HCT116 (cell line): Measurements from ENCODE around the gene UCP2. TPM values are rescaled to one million over a fixed set of nuclear protein-coding genes. Genes with fewer than 3 reads are reported as not detected.

ENCODE experiments used
- ATAC-seq: fragments of 200-7000 bp; cut with Tn5 transposase; 2 replicates; pipeline ENCODE4 v1.9.1; 2020; ENCODE audit warnings: mild to moderate bottlenecking, moderate library complexity
- BruUV-seq: library from RNA; stranded (reverse); fragments of 400-500 nt; replicated peaks from 2 replicates; lab custom pipeline; 2021; lab: Mats Ljungman, UMichigan
- CTCF ChIA-PET: fragments of 300-600 bp; sonication (Branson Sonifier 250); formaldehyde crosslinking; loops from one replicate; lab custom pipeline; 2021; ENCODE audit warnings: antibody characterized with exemption; lab: Charles Lee
- POLR2A ChIA-PET: fragments of 300-600, 350-600 bp; sonication (Branson Sonifier 250); formaldehyde crosslinking; loops from one replicate; lab custom pipeline; 2021; ENCODE audit warnings: antibody characterized with exemption; lab: Charles Lee
- RAD21 ChIA-PET, 2 experiments: fragments of 300-600 bp; sonication (Branson Sonifier 250); formaldehyde crosslinking; loops; one replicate each; lab custom pipeline; 2023; ENCODE audit warnings: low total read pairs in 2 of 2; ENCODE audit not compliant: uncharacterized antibody in 2 of 2, unreplicated experiment in 2 of 2, low non-redundant PET in 1 of 2; lab: Charles Lee
- DNase-seq: peaks from one replicate; pipeline ENCODE4 v3.0.0-alpha.2; 2010; ENCODE audit warnings: low read depth, low spot score
- H2AFZ ChIP-seq: fragments of 200-600 bp; shearing (Covaris generic), sonication (generic); 2 replicates; pipeline ENCODE4 v1.6.1; 2017; ENCODE audit warnings: low read depth, mixed run types, mixed read lengths, antibody characterized with exemption, low read length; ENCODE audit not compliant: poor library complexity, severe bottlenecking
- H3K27ac ChIP-seq: 2 replicates; pipeline ENCODE4 v1.5.1; 2012; ENCODE audit warnings: low read depth, low read length
- H3K27me3 ChIP-seq: fragments of 200-600 bp; sonication (generic); 2 replicates; pipeline ENCODE4 v1.6.1; 2016; ENCODE audit warnings: mixed run types, low read length, mixed read lengths; ENCODE audit not compliant: insufficient read depth
- H3K36me3 ChIP-seq, 2 experiments: fragments of 200-500 bp in 1 of 2; fragments of 200-600 bp in 1 of 2; sonication (Bioruptor generic) in 1 of 2; sonication (generic) in 1 of 2; 2 replicates each; pipeline versions ENCODE4 v1.5.1 to v1.6.1; 2014 to 2016; ENCODE audit warnings: low read length in 2 of 2, inconsistent platforms in 1 of 2, mixed read lengths in 1 of 2, mixed run types in 1 of 2; ENCODE audit not compliant: insufficient read depth in 2 of 2, control insufficient read depth in 1 of 2
- H3K4me1 ChIP-seq, 2 experiments: fragments of 200-600 bp in 1 of 2; sonication (generic) in 1 of 2; 2 replicates each; pipeline versions ENCODE4 v1.5.1 to v1.6.1; 2012 to 2017; ENCODE audit warnings: low read length in 2 of 2, inconsistent platforms in 1 of 2, mild to moderate bottlenecking in 1 of 2, mixed read lengths in 1 of 2, mixed run types in 1 of 2, moderate library complexity in 1 of 2; ENCODE audit not compliant: insufficient read depth in 2 of 2, control insufficient read depth in 1 of 2
- H3K4me2 ChIP-seq: fragments of 200-600 bp; sonication (generic); 2 replicates; pipeline ENCODE4 v1.6.1; 2017; ENCODE audit warnings: mixed run types, low read length, mixed read lengths
- H3K4me3 ChIP-seq, 2 experiments: fragments of 200-600 bp in 1 of 2; sonication (generic) in 1 of 2; replicated peaks in 1 of 2; 2 replicates each; pipeline ENCODE4 v1.5.1; 2011 to 2016; ENCODE audit warnings: low read length in 2 of 2, control low read depth in 1 of 2, low read depth in 1 of 2, mild to moderate bottlenecking in 1 of 2, mixed read lengths in 1 of 2, mixed run types in 1 of 2
- H3K79me2 ChIP-seq: fragments of 200-600 bp; sonication (generic); 2 replicates; pipeline ENCODE4 v1.6.1; 2017; ENCODE audit warnings: mild to moderate bottlenecking, mixed run types, low read length, moderate library complexity, mixed read lengths; ENCODE audit not compliant: insufficient read depth
- H3K9ac ChIP-seq: fragments of 200-600 bp; sonication (generic); 2 replicates; pipeline ENCODE4 v1.6.1; 2016; ENCODE audit warnings: low read length, mixed read lengths
- H3K9me2 ChIP-seq: fragments of 200-600 bp; sonication (generic), shearing (Covaris generic); 2 replicates; pipeline ENCODE4 v1.6.1; 2017; ENCODE audit warnings: mixed run types, mild to moderate bottlenecking, moderate library complexity; ENCODE audit not compliant: insufficient read depth
- H3K9me3 ChIP-seq, 2 experiments: fragments of 200-500 bp in 1 of 2; fragments of 200-600 bp in 1 of 2; sonication (Bioruptor generic) in 1 of 2; sonication (generic) in 1 of 2; 2 replicates each; pipeline ENCODE4 v1.6.1; 2014 to 2017; ENCODE audit warnings: low read length in 2 of 2, mixed read lengths in 2 of 2, inconsistent platforms in 1 of 2, low read depth in 1 of 2, mild to moderate bottlenecking in 1 of 2, mixed run types in 1 of 2, moderate library complexity in 1 of 2; ENCODE audit not compliant: control insufficient read depth in 1 of 2, insufficient read depth in 1 of 2
- H4K20me1 ChIP-seq: fragments of 200-600 bp; sonication (generic), shearing (Covaris generic); 2 replicates; pipeline ENCODE4 v1.6.1; 2017; ENCODE audit warnings: mixed run types, mild to moderate bottlenecking, moderate library complexity; ENCODE audit not compliant: insufficient read depth
- CBX3 ChIP-seq: IDR thresholded peaks from 2 replicates; pipeline ENCODE4 v1.6.1; 2012; ENCODE audit warnings: low read depth
- EGR1 ChIP-seq: IDR thresholded peaks from 2 replicates; pipeline ENCODE4 v1.6.1; 2012; ENCODE audit warnings: low read depth
- ELF1 ChIP-seq: IDR thresholded peaks from 2 replicates; pipeline ENCODE4 v1.6.1; 2012; ENCODE audit warnings: low read depth, borderline replicate concordance
- EZH2 ChIP-seq: fragments of 200-600 bp; sonication (generic); IDR thresholded peaks from 2 replicates; pipeline ENCODE4 v1.6.1; 2017; ENCODE audit warnings: antibody characterized with exemption, mixed run types
- EZH2phosphoT487 ChIP-seq: fragments of 200-600 bp; IDR thresholded peaks from 2 replicates; pipeline ENCODE4 v1.6.1; 2018; ENCODE audit warnings: antibody characterized with exemption, borderline replicate concordance
- FOSL1 ChIP-seq: IDR thresholded peaks from 2 replicates; pipeline ENCODE4 v1.6.1; 2012; ENCODE audit warnings: low read depth
- JUND ChIP-seq: IDR thresholded peaks from 2 replicates; pipeline ENCODE4 v1.6.1; 2012
- POLR2A ChIP-seq: IDR thresholded peaks from 2 replicates; pipeline ENCODE4 v1.7.0; 2011; ENCODE audit warnings: borderline replicate concordance; ENCODE audit not compliant: insufficient read depth, insufficient read length; ENCODE audit errors: extremely low read depth
- POLR2AphosphoS5 ChIP-seq: IDR thresholded peaks from 2 replicates; pipeline ENCODE4 v1.6.1; 2011; ENCODE audit warnings: mild to moderate bottlenecking, low read depth, low read length, moderate library complexity
- SRF ChIP-seq: IDR thresholded peaks from 2 replicates; pipeline ENCODE4 v1.6.1; 2012; ENCODE audit warnings: low read depth
- TCF7L2 ChIP-seq: IDR thresholded peaks from 2 replicates; pipeline ENCODE4 v1.7.0; 2011; ENCODE audit warnings: borderline replicate concordance, inconsistent platforms; ENCODE audit not compliant: insufficient read depth, insufficient read length; ENCODE audit errors: extremely low read depth
- YY1 ChIP-seq: IDR thresholded peaks from 2 replicates; pipeline ENCODE4 v1.6.1; 2011; ENCODE audit warnings: low read length, low read depth, moderate library complexity, mild to moderate bottlenecking; ENCODE audit not compliant: insufficient replicate concordance; ENCODE audit errors: extremely low read depth
- ZNF274 ChIP-seq: fragments of 200-500 bp; sonication (Bioruptor generic); IDR thresholded peaks from 2 replicates; pipeline ENCODE4 v1.6.1; 2014; ENCODE audit warnings: mild to moderate bottlenecking, low read depth, low read length, inconsistent platforms
- intact Hi-C: fragments of 100-400 bp; cut with micrococcal nuclease; formaldehyde crosslinking; loops from 2 replicates; pipeline ENCODE4 v1.10.0; 2022
- total RNA-seq: library from RNA; stranded (reverse); gene quantifications from one replicate; pipeline ENCODE4 v1.2.1, GENCODE V29; 2021; ENCODE audit not compliant: unreplicated experiment
- TF ChIP-seq, protein P1 (sequence below): IDR thresholded peaks from 2 replicates; pipeline ENCODE4 v1.6.1; 2012
- TF ChIP-seq, protein P2 (sequence below): IDR thresholded peaks from 2 replicates; pipeline ENCODE4 v1.6.1; 2012; ENCODE audit warnings: low read depth
- TF ChIP-seq, protein P3 (sequence below): IDR thresholded peaks from 2 replicates; pipeline ENCODE4 v1.6.1; 2012

UCP2 gene
- total RNA-seq, 1 experiment from 2014 or later: 20.4 TPM

DNA sequence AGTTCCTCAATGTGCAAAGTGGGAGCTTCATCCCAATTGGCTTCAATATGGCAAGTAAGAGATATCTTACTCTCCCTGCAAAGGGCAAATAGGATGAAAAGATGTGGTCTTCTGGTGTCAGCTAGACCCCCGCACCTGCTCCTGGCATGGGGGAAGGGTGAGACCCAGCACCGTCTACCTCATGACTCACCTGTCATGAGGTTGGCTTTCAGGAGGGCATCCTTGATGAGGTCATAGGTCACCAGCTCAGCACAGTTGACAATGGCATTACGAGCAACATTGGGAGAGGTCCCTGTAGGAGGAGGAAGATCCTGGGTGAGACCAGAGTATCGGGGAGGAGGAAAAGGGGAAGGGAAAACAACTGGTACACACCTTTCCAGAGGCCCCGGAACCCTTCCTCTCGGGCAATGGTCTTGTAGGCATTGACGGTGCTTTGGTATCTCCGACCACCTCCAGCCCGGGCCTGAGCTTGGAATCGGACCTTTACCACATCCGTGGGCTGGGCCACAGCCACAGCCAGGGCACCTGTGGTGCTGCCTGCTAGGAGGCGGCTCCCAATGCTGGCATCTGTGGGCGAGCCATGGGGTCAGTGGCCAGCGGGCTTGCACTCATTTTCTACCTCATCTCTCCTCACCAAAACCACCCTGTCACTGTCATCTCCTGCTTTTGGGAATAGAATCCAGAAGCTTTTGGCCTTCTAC lies 6.0 kb downstream of the UCP2 start:
- Histone ChIP-seq H3K27ac (no peak overlapping the region), H3K27me3 (no peaks in the 10 kb centered on the region), H2AFZ (no peak overlapping the region), H3K9ac (no peak overlapping the region), H3K9me3 (no peaks in the 10 kb centered on the region), H3K36me3 (peaks cover 0 to 2% of the 10 kb centered on the region in 2 experiments; a peak in 1 of 4 replicates), H3K9me2 (no peaks in the 10 kb centered on the region), H3K79me2 (0 out of 2 replicates have a peak, but pooled peaks cover under 1% of the 10 kb centered on the region), H3K4me1 (peaks cover 11 to 18% of the 10 kb centered on the region in 2 experiments), H4K20me1 (no peaks in the 10 kb centered on the region), H3K4me3 (no peak overlapping the region), H3K4me2 (no peak overlapping the region)
- POLR2A ChIA-PET: no interaction called here
- no peak for DNase-seq
- no peak for ATAC-seq
- CTCF ChIA-PET: no interaction called here
- no peak for TF ChIP-seq EGR1
- TF ChIP-seq POLR2A: no peak
- no peak for TF ChIP-seq YY1
- TF ChIP-seq SRF: no peak
- no peak for TF ChIP-seq EZH2
- no peak for TF ChIP-seq JUND
- TF ChIP-seq ELF1: no peak
- no peak for TF ChIP-seq FOSL1
- TF ChIP-seq, protein P1, sequence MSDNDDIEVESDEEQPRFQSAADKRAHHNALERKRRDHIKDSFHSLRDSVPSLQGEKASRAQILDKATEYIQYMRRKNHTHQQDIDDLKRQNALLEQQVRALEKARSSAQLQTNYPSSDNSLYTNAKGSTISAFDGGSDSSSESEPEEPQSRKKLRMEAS: no peak
- TF ChIP-seq, protein P2, sequence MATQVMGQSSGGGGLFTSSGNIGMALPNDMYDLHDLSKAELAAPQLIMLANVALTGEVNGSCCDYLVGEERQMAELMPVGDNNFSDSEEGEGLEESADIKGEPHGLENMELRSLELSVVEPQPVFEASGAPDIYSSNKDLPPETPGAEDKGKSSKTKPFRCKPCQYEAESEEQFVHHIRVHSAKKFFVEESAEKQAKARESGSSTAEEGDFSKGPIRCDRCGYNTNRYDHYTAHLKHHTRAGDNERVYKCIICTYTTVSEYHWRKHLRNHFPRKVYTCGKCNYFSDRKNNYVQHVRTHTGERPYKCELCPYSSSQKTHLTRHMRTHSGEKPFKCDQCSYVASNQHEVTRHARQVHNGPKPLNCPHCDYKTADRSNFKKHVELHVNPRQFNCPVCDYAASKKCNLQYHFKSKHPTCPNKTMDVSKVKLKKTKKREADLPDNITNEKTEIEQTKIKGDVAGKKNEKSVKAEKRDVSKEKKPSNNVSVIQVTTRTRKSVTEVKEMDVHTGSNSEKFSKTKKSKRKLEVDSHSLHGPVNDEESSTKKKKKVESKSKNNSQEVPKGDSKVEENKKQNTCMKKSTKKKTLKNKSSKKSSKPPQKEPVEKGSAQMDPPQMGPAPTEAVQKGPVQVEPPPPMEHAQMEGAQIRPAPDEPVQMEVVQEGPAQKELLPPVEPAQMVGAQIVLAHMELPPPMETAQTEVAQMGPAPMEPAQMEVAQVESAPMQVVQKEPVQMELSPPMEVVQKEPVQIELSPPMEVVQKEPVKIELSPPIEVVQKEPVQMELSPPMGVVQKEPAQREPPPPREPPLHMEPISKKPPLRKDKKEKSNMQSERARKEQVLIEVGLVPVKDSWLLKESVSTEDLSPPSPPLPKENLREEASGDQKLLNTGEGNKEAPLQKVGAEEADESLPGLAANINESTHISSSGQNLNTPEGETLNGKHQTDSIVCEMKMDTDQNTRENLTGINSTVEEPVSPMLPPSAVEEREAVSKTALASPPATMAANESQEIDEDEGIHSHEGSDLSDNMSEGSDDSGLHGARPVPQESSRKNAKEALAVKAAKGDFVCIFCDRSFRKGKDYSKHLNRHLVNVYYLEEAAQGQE: no peak
- TF ChIP-seq POLR2AphosphoS5: no peak
- TF ChIP-seq TCF7L2: no peak
- TF ChIP-seq, protein P3, sequence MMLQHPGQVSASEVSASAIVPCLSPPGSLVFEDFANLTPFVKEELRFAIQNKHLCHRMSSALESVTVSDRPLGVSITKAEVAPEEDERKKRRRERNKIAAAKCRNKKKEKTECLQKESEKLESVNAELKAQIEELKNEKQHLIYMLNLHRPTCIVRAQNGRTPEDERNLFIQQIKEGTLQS: no peak
- no peak for TF ChIP-seq CBX3
- no peak for TF ChIP-seq EZH2phosphoT487
- no peak for TF ChIP-seq ZNF274
- BruUV-seq: no TSS peak
- intact Hi-C loops: no loop called here
- RAD21 ChIA-PET: no interaction called here
